Stimulated activated CD8-positive, alpha-beta memory T cell treated with anti-CD3 and anti-CD28 coated beads, Interleukin-12 subunit alpha, Interleukin-12 subunit beta, amount 100 ng/mL, for 24 hours (primary cell): Measurements from ENCODE around the gene HMX2.

Source experiments
- DNase-seq: peaks from one replicate; pipeline ENCODE4 v3.0.0-alpha.2; 2020; ENCODE audit errors: extremely low read depth

HMX2 gene

GRCh38 chr10:123147635-123148413 lies at the start of gene HMX2:
Gene HMX2 (plus strand): TSS chr10:123148136. CDS start chr10:123148379, 243 bp downstream.
- no peak for DNase-seq

GRCh38 chr10:123100030-123100762 lies 47.7 kb upstream of the HMX2 start:
- DNase-seq: no peak

- DNase-seq: no peak
These were observed 46.1 kb upstream of the HMX2 start for GRCh38 chr10:123101872-123102271.

GRCh38 chr10:123102673-123103072 lies 45.3 kb upstream of the HMX2 start:
- no peak for DNase-seq

GRCh38 chr10:123103944-123104343 lies 44.0 kb upstream of the HMX2 start:
- DNase-seq: no peak

GRCh38 chr10:123109466-123109865 lies 38.5 kb upstream of the HMX2 start:
- DNase-seq: no peak

- no peak for DNase-seq
These were observed 30.1 kb upstream of the HMX2 start for GRCh38 chr10:123117644-123118417.

GRCh38 chr10:123119081-123119480 lies 28.9 kb upstream of the HMX2 start:
- no peak for DNase-seq

- no peak for DNase-seq
These were observed 21.7 kb upstream of the HMX2 start for GRCh38 chr10:123126246-123126645.

- DNase-seq: no peak
These were observed 18.2 kb upstream of the HMX2 start for GRCh38 chr10:123129618-123130271.

- peak; percentile 63 for DNase-seq
These were observed 15.1 kb upstream of the HMX2 start for GRCh38 chr10:123132576-123133477.

GRCh38 chr10:123133541-123134342 lies 14.2 kb upstream of the HMX2 start:
- no peak for DNase-seq

GRCh38 chr10:123134343-123134914 lies 13.5 kb upstream of the HMX2 start:
- no peak for DNase-seq

GRCh38 chr10:123134915-123135414 lies 13.0 kb upstream of the HMX2 start:
- DNase-seq: no peak

GRCh38 chr10:123135415-123136141 lies 12.4 kb upstream of the HMX2 start, which contains the start of gene HMX3:
Gene HMX3 (plus strand): TSS chr10:123135970. CDS start chr10:123136051, 81 bp downstream.
- no peak for DNase-seq

- DNase-seq: no peak
These were observed 11.6 kb upstream of the HMX2 start for GRCh38 chr10:123136221-123136805.

GRCh38 chr10:123136806-123137642 lies 10.9 kb upstream of the HMX2 start:
- DNase-seq: no peak
